CD4-positive, alpha-beta T cell treated with Interleukin-6 for 4 hours (primary cell): Measurements from ENCODE around the gene SYT17.

Source experiments
- DNase-seq: peaks from one replicate; pipeline ENCODE4 v3.0.0-alpha.2; 2020; ENCODE audit warnings: mixed read lengths

SYT17 gene

DNA sequence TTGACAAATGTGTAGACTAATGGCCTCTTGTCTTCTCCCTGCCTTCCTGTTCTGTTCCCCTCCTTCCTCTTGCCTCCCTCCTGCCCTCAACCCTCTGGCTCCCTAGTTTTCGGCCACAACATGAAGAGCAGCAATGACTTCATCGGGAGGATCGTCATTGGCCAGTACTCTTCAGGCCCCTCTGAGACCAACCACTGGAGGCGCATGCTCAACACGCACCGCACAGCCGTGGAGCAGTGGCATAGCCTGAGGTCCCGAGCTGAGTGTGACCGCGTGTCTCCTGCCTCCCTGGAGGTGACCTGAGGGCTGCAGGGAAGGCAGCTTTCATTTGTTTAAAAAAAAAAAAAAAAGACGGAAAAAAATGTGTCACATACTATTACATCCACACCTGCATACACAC, 98.7 kb downstream of the SYT17 start:
- no peak for DNase-seq

DNA sequence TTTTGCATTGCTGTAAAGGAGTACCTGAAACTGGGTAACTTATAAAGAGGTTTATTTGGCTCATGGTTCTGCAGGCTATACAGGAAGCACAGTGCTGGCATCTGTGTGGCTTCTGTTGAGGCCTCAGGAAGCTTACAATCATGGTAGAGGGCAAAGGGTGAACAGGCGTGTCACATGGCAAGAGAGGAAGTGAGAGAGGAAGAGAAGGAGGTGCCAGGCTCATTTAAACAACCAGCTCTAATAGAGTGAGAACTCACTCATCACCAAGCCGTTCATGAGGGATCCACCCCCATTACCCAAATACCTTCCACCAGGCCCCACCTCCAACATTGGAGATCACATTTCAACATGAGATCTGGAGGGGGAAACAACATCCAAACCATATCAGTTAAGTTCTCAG, 101.1 kb downstream of the SYT17 start:
- no peak for DNase-seq

DNA sequence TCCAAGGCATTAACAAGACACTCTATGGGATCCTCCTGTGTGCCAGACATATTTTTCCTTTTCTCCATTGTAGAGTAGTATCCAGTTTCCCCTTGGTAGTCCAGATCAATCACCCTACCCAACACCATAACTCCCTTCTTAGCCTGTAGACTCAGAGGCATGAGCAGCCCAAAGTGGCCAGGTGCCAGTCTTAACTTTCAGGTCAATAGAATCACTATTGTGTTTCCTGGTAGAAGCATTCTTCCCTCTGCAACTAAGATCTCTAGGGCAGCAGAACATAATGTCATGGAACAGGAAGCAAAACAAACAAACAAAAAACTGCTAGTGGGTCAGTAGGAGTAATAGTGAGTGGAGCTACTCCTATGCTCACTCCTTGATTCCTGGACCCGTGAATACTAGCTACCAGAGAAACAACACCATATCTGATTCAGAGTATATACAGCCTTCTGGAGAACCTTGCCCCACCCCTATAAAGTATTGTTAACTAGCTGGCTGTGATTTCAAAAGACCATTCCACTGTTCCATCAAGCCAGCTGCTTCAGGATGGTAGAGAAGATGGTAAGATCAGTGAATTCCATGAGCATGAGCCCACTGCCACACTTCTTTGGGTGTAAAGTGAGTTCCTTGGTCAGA, 106.2 kb downstream of the SYT17 start:
- no peak for DNase-seq

DNA sequence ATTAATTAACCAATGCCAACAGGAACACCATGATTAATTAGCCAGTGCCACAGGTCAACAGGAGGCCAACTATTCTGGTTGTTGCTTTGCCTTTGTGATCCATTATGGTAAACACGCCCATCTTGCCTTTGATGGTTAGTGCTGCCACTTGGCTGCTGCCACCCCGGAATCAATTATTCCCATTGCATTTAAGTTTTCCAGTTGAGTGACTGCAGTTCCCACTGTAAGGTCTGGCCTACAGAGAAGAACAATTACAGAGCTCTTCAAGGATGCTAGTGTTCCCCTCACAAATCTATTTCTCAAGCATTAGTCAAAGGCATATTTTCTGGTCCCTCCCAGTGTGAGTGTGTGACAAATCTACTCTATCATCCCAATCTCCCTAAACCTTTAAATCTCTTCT, 110.4 kb downstream of the SYT17 start:
- no peak for DNase-seq

- DNase-seq = no peak
Measured at GRCh38 chr16:19281246-19281645, 113.2 kb downstream of the SYT17 start.

DNA sequence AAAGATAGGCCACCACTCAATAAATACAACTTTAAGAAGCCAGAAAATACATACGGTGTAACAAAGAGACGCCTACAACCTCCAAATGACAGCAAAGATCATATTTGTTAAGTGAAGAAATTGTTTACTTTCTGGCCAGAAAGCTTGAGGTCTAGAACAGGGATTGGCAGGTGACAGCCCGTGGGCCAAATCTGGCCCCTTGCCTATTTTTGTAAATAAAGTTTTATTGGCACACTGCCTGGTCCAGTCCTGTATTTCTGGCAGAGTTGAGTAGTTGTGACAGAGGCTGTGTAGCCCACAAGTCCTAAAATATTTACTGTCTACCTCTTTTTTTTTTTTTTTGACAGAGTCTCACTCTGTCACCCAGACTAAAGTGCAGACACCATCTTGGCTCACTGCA, 114.1 kb downstream of the SYT17 start:
- no peak for DNase-seq

- DNase-seq = no peak
Measured at GRCh38 chr16:19283637-19284036, 115.6 kb downstream of the SYT17 start.

- DNase-seq = no peak
Measured at GRCh38 chr16:19284207-19284606, 116.2 kb downstream of the SYT17 start.

- no peak for DNase-seq
Measured at GRCh38 chr16:19285431-19285830, 117.4 kb downstream of the SYT17 start, which contains the start of gene CLEC19A. TSS of gene CLEC19A (plus strand) at chr16:19285731. CDS start at chr16:19285852, 121 bp downstream.

DNA sequence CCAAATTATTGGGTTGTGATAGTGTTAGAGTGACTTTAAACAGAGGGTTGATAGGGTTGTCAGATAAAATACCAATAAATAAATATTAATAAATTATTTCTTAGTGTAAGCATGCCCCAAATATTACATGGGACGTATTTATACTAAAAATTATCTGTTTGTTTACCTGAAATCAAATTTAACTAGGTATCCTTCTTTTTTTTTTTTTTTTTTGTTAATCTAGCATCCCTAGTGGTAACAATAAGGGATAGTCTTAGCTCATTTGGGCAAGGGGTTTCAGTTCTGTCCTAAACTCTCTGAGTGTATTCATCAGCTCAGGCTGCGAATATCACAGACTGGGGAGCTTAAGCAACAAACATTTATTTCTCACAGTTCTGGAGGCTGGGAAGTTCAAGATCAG, 118.8 kb downstream of the SYT17 start:
- DNase-seq = no peak

GRCh38 chr16:19287241-19287640, 119.2 kb downstream of the SYT17 start:
- no peak for DNase-seq

DNA sequence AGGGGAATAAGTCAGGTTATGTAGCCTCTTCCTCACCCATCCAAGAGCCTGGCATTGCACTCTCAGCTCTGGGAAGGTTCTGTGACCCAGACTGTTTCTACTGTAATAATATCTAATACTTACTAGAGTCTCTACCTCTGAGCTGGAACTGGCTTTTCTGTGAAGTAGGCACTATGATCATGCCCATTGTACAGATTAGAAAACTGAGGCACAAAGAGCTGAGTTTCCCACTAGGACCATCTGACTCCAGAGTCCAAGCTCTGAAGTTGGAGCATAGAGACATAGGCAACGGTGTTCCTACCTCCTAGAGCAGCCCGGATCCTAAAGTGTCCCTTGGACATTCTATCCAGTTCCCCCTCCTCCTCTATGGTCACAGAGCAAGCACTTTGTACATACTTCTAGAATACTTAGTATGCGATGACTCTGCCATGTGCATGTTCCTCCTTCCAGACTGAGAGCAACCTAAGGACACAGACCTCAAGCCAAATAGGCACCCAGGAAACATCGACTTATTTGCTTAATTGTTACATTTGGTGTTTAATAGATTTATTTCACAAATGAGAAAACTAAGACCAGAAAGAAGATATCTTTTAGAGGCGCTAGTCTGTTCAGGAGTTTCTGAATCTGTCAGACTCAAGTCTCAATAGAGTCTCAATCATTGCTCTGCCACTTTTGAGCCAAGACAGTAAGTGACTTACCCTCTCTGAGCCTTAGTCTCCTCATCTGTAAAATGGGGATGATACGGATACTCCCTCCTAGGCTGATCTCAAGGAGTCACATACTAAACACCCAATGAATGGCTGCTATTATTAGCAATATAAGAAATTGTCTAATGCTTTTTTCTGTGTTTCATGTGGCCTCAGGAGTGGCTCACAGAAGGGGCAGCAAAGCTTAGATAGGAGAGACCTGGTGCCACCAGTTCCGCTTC, 121.1 kb downstream of the SYT17 start:
- DNase-seq = no peak

DNA sequence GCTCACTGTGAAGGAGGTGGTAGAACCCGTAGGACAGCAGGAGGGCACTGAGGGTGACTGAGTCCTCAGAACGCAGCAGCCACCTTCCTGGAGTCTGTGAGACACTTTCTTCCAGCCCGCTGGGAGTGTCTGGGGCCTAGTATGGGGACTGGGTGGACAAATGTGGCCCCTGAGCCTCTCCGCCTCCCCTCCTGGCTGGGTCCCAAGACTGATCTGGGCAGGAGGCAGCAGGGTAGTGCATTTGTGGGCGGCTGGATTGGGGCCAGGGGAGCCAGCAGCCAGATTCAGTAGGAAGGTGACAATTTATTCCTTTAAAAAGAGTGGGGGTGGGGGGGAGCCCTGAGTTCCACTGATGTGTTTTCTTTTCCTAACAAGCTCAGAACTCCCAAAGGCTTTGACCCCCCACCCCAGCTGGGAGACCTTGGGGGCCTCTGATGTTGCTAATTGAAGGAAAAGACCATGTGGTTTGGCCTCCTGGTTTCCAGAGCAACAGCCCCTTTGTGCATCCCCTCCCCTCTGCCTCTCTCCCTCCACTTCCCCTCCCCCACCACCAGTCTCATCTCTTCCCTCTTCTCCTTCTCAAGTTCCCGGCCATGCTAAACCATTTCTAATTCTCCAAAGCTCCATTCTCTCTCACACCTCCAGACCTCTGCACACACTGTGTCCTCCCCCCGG, 121.9 kb downstream of the SYT17 start:
- no peak for DNase-seq

DNA sequence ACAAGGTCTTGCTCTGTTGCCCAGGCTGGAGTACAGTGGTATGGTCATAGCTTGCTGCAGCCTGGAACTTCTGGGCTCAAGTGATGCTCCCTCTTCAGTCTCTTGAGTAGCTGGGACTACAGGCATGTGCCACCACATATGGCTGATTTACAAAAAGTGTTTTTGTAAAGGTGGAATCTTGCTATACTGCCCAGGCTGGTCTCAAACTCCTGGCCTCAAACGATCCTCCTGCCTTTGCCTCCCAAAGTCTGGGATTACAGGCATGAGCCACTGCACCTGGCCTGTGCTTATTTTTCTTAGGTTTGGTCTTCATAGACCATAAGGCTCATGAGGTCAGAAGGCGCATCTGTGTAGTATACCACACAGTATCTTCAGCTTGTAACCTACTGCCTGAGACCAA, 122.8 kb downstream of the SYT17 start:
- DNase-seq = no peak

- no peak for DNase-seq
Measured at GRCh38 chr16:19291475-19291874, 123.4 kb downstream of the SYT17 start.

GRCh38 chr16:19292186-19292585, 124.1 kb downstream of the SYT17 start:
- DNase-seq = no peak

- DNase-seq = no peak
Measured at GRCh38 chr16:19294156-19294649, 126.2 kb downstream of the SYT17 start.

DNA sequence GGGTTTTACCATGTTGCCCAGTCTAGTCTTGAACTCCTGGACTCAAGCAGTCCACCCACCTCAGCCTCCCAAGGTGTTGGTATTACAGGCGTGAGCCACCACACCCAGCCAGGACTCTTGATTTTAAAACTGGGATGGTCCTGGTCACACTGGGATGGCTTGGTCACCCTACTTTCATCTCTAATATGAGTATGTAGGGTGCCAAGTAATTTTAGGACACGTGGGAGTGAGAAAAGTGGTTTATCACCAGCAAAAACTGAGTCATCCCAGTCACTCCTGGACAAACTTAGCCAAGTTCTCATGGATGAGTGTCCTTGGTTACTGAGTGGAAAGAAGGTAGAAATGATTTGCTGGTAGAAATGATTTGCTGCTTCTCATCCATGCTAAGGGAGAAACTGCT, 127.4 kb downstream of the SYT17 start:
- no peak for DNase-seq

GRCh38 chr16:19297454-19297853, 129.4 kb downstream of the SYT17 start:
- DNase-seq = no peak

- no peak for DNase-seq
Measured at GRCh38 chr16:19299565-19299964, 131.5 kb downstream of the SYT17 start.

GRCh38 chr16:19301931-19302330, 133.9 kb downstream of the SYT17 start:
- DNase-seq = no peak

- no peak for DNase-seq
Measured at GRCh38 chr16:19304750-19305149, 136.7 kb downstream of the SYT17 start.

DNA sequence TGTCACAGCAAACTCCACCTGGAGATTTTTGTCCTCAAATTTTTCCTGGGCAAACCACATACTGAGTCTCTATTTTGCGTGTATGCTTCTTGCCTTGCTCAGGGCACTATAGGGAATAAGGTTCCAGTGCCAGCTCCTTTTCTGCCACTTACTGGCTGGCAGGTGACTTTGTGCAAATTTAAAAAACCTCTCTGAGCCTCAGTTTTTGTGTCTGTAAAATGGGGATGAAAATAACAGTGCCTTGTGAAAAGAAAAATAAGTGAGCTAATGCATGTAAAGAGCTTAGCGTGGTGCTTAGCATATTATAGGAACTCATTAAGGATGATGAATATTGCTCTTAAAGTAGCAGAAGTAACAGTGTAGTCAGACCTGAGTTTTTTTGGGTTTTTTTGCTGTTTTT, 137.4 kb downstream of the SYT17 start:
- DNase-seq = no peak
